HEK293 (cell line): Measurements from ENCODE around the gene CAPZB.

Experiments used
- CTCF ChIA-PET: fragments of 350-600 bp; formaldehyde crosslinking; extraction: SDS; loops from one replicate; lab custom pipeline; 2021; ENCODE audit warnings: antibody characterized with exemption; lab: Yijun Ruan, JAX
- POLR2A ChIA-PET: fragments of 300-600 bp; formaldehyde crosslinking; extraction: SDS; loops from one replicate; lab custom pipeline; 2020; ENCODE audit warnings: antibody characterized with exemption, inconsistent platforms; lab: Yijun Ruan, JAX
- H3K27ac ChIP-seq: fragments of 200-500 bp; sonication (Bioruptor generic); 2 replicates; pipeline ENCODE4 v1.5.1; 2014; ENCODE audit warnings: low read depth, low read length, control low read depth, inconsistent platforms; ENCODE audit errors: extremely low read depth
- H3K36me3 ChIP-seq, 2 experiments: fragments of 200-500 bp in 1 of 2; sonication (Bioruptor generic) in 1 of 2; 1 replicate in 1 of 2; 2 replicates in 1 of 2; pipeline ENCODE4 v1.5.1; 2014 to 2017; ENCODE audit warnings: inconsistent platforms in 2 of 2, low read length in 2 of 2; ENCODE audit not compliant: control insufficient read depth in 2 of 2, insufficient read depth in 1 of 2
- H3K4me1 ChIP-seq: fragments of 200-500 bp; sonication (Bioruptor generic); 2 replicates; pipeline ENCODE4 v1.5.1; 2014; ENCODE audit warnings: mild to moderate bottlenecking, low read length, inconsistent platforms; ENCODE audit not compliant: control insufficient read depth, insufficient read depth
- H3K4me3 ChIP-seq: 2 replicates; pipeline ENCODE4 v1.5.1; 2011; ENCODE audit warnings: low read depth, mild to moderate bottlenecking, control low read depth, low read length, moderate library complexity
- H3K9me3 ChIP-seq: fragments of 200-500 bp; sonication (Bioruptor generic); 2 replicates; pipeline ENCODE4 v1.5.1; 2014; ENCODE audit warnings: low read depth, low read length, inconsistent platforms; ENCODE audit not compliant: control insufficient read depth, insufficient read depth
- AEBP2 ChIP-seq: fragments of 450-650 bp; formaldehyde crosslinking; IDR thresholded peaks from 2 replicates; pipeline ENCODE4 v1.5.1; 2016; ENCODE audit warnings: missing biosample characterization, missing genetic modification characterization, borderline replicate concordance
- EGR2 ChIP-seq: fragments of 450-650 bp; formaldehyde crosslinking; IDR thresholded peaks from 2 replicates; pipeline ENCODE4 v1.5.1; 2016; ENCODE audit warnings: low read depth, missing biosample characterization, missing genetic modification characterization
- GLIS1 ChIP-seq: fragments of 450-650 bp; formaldehyde crosslinking; IDR thresholded peaks from 2 replicates; pipeline ENCODE4 v1.5.1; 2016; ENCODE audit warnings: missing biosample characterization, missing genetic modification characterization
- HOXD13 ChIP-seq: sonication (generic); formaldehyde crosslinking; IDR thresholded peaks from 2 replicates; pipeline ENCODE4 v1.8.0; 2022; ENCODE audit warnings: missing genetic modification reagents, borderline replicate concordance
- KLF1 ChIP-seq: fragments of 450-650 bp; formaldehyde crosslinking; IDR thresholded peaks from 2 replicates; pipeline ENCODE4 v1.5.1; 2016; ENCODE audit warnings: missing biosample characterization, missing genetic modification characterization
- RBAK ChIP-seq: fragments of 450-650 bp; formaldehyde crosslinking; IDR thresholded peaks from 2 replicates; pipeline ENCODE4 v1.5.1; 2016; ENCODE audit warnings: missing biosample characterization, missing genetic modification characterization
- SCRT2 ChIP-seq: fragments of 450-650 bp; formaldehyde crosslinking; IDR thresholded peaks from 2 replicates; pipeline ENCODE4 v1.5.1; 2016; ENCODE audit warnings: missing biosample characterization, missing genetic modification characterization
- ZBTB1 ChIP-seq: fragments of 450-650 bp; formaldehyde crosslinking; IDR thresholded peaks from 2 replicates; pipeline ENCODE4 v1.5.1; 2016; ENCODE audit warnings: missing biosample characterization, missing genetic modification characterization
- ZBTB26 ChIP-seq: fragments of 450-650 bp; formaldehyde crosslinking; optimal IDR thresholded peaks from 2 replicates; pipeline ENCODE3; 2016; ENCODE audit warnings: missing biosample characterization, mild to moderate bottlenecking, missing genetic modification characterization
- ZFHX2 ChIP-seq: fragments of 450-650 bp; formaldehyde crosslinking; conservative IDR thresholded peaks from 2 replicates; pipeline ENCODE4 v1.5.1; 2016; ENCODE audit warnings: missing biosample characterization, missing genetic modification characterization
- ZNF10 ChIP-seq: fragments of 450-650 bp; formaldehyde crosslinking; IDR thresholded peaks from 2 replicates; pipeline ENCODE4 v1.5.1; 2017; ENCODE audit warnings: missing biosample characterization, missing genetic modification characterization
- ZNF114 ChIP-seq: fragments of 450-650 bp; formaldehyde crosslinking; IDR thresholded peaks from 2 replicates; pipeline ENCODE4 v1.5.0; 2017; ENCODE audit warnings: missing biosample characterization, missing genetic modification characterization
- ZNF133 ChIP-seq: fragments of 450-650 bp; formaldehyde crosslinking; IDR thresholded peaks from 2 replicates; pipeline ENCODE4 v1.5.1; 2016; ENCODE audit warnings: missing biosample characterization, missing genetic modification characterization
- ZNF175 ChIP-seq: fragments of 450-650 bp; formaldehyde crosslinking; IDR thresholded peaks from 2 replicates; pipeline ENCODE4 v1.5.1; 2016; ENCODE audit warnings: missing biosample characterization, missing genetic modification characterization
- ZNF211 ChIP-seq: fragments of 450-650 bp; formaldehyde crosslinking; IDR thresholded peaks from 2 replicates; pipeline ENCODE4 v1.5.1; 2016; ENCODE audit warnings: low read depth, missing biosample characterization, missing genetic modification characterization
- ZNF274 ChIP-seq, 2 experiments: fragments of 200-500 bp in 1 of 2; fragments of 450-650 bp in 1 of 2; sonication (Bioruptor generic) in 1 of 2; formaldehyde crosslinking in 1 of 2; IDR thresholded peaks; 2 replicates each; pipeline versions ENCODE4 v1.5.1 to v1.6.1; 2014 to 2016; ENCODE audit warnings: borderline replicate concordance in 1 of 2, inconsistent platforms in 1 of 2, low read length in 1 of 2, missing biosample characterization in 1 of 2, missing genetic modification characterization in 1 of 2
- ZNF473 ChIP-seq: fragments of 450-650 bp; formaldehyde crosslinking; IDR thresholded peaks from 2 replicates; pipeline ENCODE4 v1.5.1; 2017; ENCODE audit warnings: missing biosample characterization, missing genetic modification characterization
- ZNF513 ChIP-seq: fragments of 450-650 bp; IDR thresholded peaks from 2 replicates; pipeline ENCODE4 v1.5.1; 2018; ENCODE audit warnings: missing biosample characterization, missing genetic modification characterization
- ZNF521 ChIP-seq: fragments of 450-650 bp; formaldehyde crosslinking; IDR thresholded peaks from 2 replicates; pipeline ENCODE4 v1.5.1; 2017; ENCODE audit warnings: missing biosample characterization, mild to moderate bottlenecking, missing genetic modification characterization
- ZNF610 ChIP-seq: fragments of 450-650 bp; formaldehyde crosslinking; IDR thresholded peaks from 2 replicates; pipeline ENCODE4 v1.5.1; 2016; ENCODE audit warnings: missing biosample characterization, missing genetic modification characterization, borderline replicate concordance
- ZNF623 ChIP-seq: fragments of 450-650 bp; formaldehyde crosslinking; IDR thresholded peaks from 2 replicates; pipeline ENCODE4 v1.5.1; 2016; ENCODE audit warnings: missing biosample characterization, missing genetic modification characterization
- ZNF692 ChIP-seq: fragments of 450-650 bp; formaldehyde crosslinking; IDR thresholded peaks from 2 replicates; pipeline ENCODE4 v1.5.1; 2016; ENCODE audit warnings: missing biosample characterization, missing genetic modification characterization

The CAPZB gene

GRCh38 chr1:19403256-19403655 lies 82.1 kb downstream of the CAPZB start (continued):
- no peak for TF ChIP-seq AEBP2 (tag by site-specific recombination)
- TF ChIP-seq ZNF274 (IDR thresholded peaks at IDR 0.05; ENCODE audit: low read length) = no peak
- TF ChIP-seq ZNF274 (tag by site-specific recombination; IDR thresholded peaks at IDR 0.05; ENCODE audit: borderline replicate concordance) = no peak
- no peak for TF ChIP-seq ZNF133 (tag by site-specific recombination)
- no peak for TF ChIP-seq ZBTB1 (tag by site-specific recombination)
- no peak for TF ChIP-seq ZNF175 (tag by site-specific recombination)
- no peak for TF ChIP-seq ZBTB26 (tag by site-specific recombination)
- no peak for TF ChIP-seq RBAK

GRCh38 chr1:19402031-19402813 lies 83.1 kb downstream of the CAPZB start:
- POLR2A ChIA-PET = no interaction called here

GRCh38 chr1:19401535-19401889 lies 83.8 kb downstream of the CAPZB start:
- Histone ChIP-seq H3K4me3 (no peak overlapping the region), H3K36me3 (peaks cover 0 to 11% of the 10 kb centered on the region in 2 experiments; a peak in 2 of 3 replicates), H3K4me1 (no peaks in the 10 kb centered on the region), H3K27ac (no peak overlapping the region), H3K9me3 (no peaks in the 10 kb centered on the region)
- CTCF ChIA-PET = interaction anchor here (0.6 to 5.2 kb wide), 3 partner anchors 9 to 252 kb away, joined by 3 to 43 read pairs (median 6); no protein-coding TSS in a partner anchor
- no peak for TF ChIP-seq HOXD13 (CRISPR knock-in tag)
- TF ChIP-seq ZBTB26 (tag by site-specific recombination) = no peak
- TF ChIP-seq ZNF610 (tag by site-specific recombination) = no peak
- no peak for TF ChIP-seq ZNF10
- TF ChIP-seq ZNF692 (tag by site-specific recombination) = no peak
- no peak for TF ChIP-seq ZNF513 (tag by site-specific recombination)
- TF ChIP-seq ZNF114 (tag by site-specific recombination) = no peak
- TF ChIP-seq KLF1 = no peak
- no peak for TF ChIP-seq ZNF623 (tag by site-specific recombination)
- TF ChIP-seq ZNF473 (tag by site-specific recombination) = no peak
- POLR2A ChIA-PET = no interaction called here

More at GRCh38 chr1:19402031-19402813, 83.1 kb downstream of the CAPZB start:
- H3K9me3 ChIP-seq = no peaks in the 10 kb centered on the region
- peak; percentile 57 for TF ChIP-seq EGR2 (tag by site-specific recombination)
- peak; percentile 35; the same call in 1 of the 2 replicates for TF ChIP-seq ZFHX2 (tag by site-specific recombination)
- TF ChIP-seq ZNF521 (tag by site-specific recombination) = no peak
- peak; percentile 48; the same call in 1 of the 2 replicates for TF ChIP-seq SCRT2 (tag by site-specific recombination)
- peak; percentile 8; the same call in 1 of the 2 replicates for TF ChIP-seq GLIS1 (tag by site-specific recombination)
- no peak for TF ChIP-seq ZNF211 (tag by site-specific recombination)
- TF ChIP-seq, all 188 proteins: peak for 4
- Histone ChIP-seq H3K4me3 (no peak overlapping the region), H3K27ac (no peak overlapping the region), H3K4me1 (no peaks in the 10 kb centered on the region), H3K36me3 (peaks cover 0 to 11% of the 10 kb centered on the region in 2 experiments; a peak in 2 of 3 replicates)
- CTCF ChIA-PET = interaction anchor here (0.5 to 5.2 kb wide), 3 partner anchors 10 to 196 kb away, joined by 3 to 43 read pairs (median 3); no protein-coding TSS in a partner anchor
